SK-N-SH treated with all-trans-retinoic acid at 6 μM for 48 hours (cell line): ENCODE data around the gene MYL6.

Source experiments
- ATAC-seq: fragments of 200-7000 bp; cut with Tn5 transposase; 3 replicates; pipeline ENCODE4 v1.9.1; 2020; ENCODE audit warnings: mild to moderate bottlenecking, moderate library complexity
- ARNTL ChIP-seq: fragments of 450-650 bp; formaldehyde crosslinking; IDR thresholded peaks from 2 replicates; pipeline ENCODE4 v1.5.0; 2020; ENCODE audit warnings: low read depth, mild to moderate bottlenecking, moderate library complexity, borderline replicate concordance
- BACH2 ChIP-seq: fragments of 250-450 bp; sonication (Bioruptor Pico); IDR thresholded peaks from 2 replicates; pipeline ENCODE4 v1.9.0; 2021; ENCODE audit warnings: mild to moderate bottlenecking, borderline replicate concordance
- CSDC2 ChIP-seq: fragments of 250-450 bp; sonication (Bioruptor Pico); IDR thresholded peaks from 2 replicates; pipeline ENCODE4 v1.5.0; 2020; ENCODE audit warnings: mild to moderate bottlenecking, moderate library complexity
- ESRRG ChIP-seq: fragments of 250-450 bp; sonication (Bioruptor Pico); IDR thresholded peaks from 2 replicates; pipeline ENCODE4 v1.6.1; 2021; ENCODE audit warnings: mild to moderate bottlenecking
- GLIS3 ChIP-seq: fragments of 250-450 bp; sonication (Bioruptor Pico); IDR thresholded peaks from 2 replicates; pipeline ENCODE4 v1.5.0; 2020; ENCODE audit warnings: mild to moderate bottlenecking, moderate library complexity
- ISL1 ChIP-seq: fragments of 250-450 bp; sonication (Bioruptor Pico); IDR thresholded peaks from 2 replicates; pipeline ENCODE4 v2.1.2; 2022; ENCODE audit warnings: mild to moderate bottlenecking, moderate library complexity
- OSR1 ChIP-seq: fragments of 250-450 bp; sonication (Bioruptor Pico); IDR thresholded peaks from 2 replicates; pipeline ENCODE4 v1.8.0; 2022; ENCODE audit warnings: moderate library complexity, mild to moderate bottlenecking, inconsistent platforms
- PPARA ChIP-seq: fragments of 250-450 bp; sonication (Bioruptor Pico); IDR thresholded peaks from 2 replicates; pipeline ENCODE4 v1.5.0; 2020; ENCODE audit warnings: mild to moderate bottlenecking, borderline replicate concordance
- RARB ChIP-seq: fragments of 250-450 bp; sonication (Bioruptor Pico); IDR thresholded peaks from 2 replicates; pipeline ENCODE4 v1.8.0; 2021; ENCODE audit warnings: mild to moderate bottlenecking, moderate library complexity
- SNAI2 ChIP-seq: fragments of 250-450 bp; sonication (Bioruptor Pico); IDR thresholded peaks from 2 replicates; pipeline ENCODE4 v1.5.0; 2020; ENCODE audit warnings: mild to moderate bottlenecking, moderate library complexity
- TCF4 ChIP-seq: fragments of 250-450 bp; sonication (Bioruptor Pico); IDR thresholded peaks from 2 replicates; pipeline ENCODE4 v1.8.0; 2021; ENCODE audit warnings: mild to moderate bottlenecking, moderate library complexity, borderline replicate concordance
- ZC3H10 ChIP-seq: fragments of 250-450 bp; sonication (Bioruptor Pico); IDR thresholded peaks from 2 replicates; pipeline ENCODE4 v1.5.1; 2021; ENCODE audit warnings: mild to moderate bottlenecking, moderate library complexity
- ZFP30 ChIP-seq: fragments of 450-650 bp; formaldehyde crosslinking; IDR thresholded peaks from 2 replicates; pipeline ENCODE4 v1.5.0; 2022; ENCODE audit warnings: mild to moderate bottlenecking, moderate library complexity
- ZNF565 ChIP-seq: fragments of 450-650 bp; formaldehyde crosslinking; conservative IDR thresholded peaks from 2 replicates; pipeline ENCODE4 v1.5.0; 2020; ENCODE audit warnings: low read depth, mild to moderate bottlenecking, moderate library complexity
- ZNF8 ChIP-seq: fragments of 450-650 bp; formaldehyde crosslinking; IDR thresholded peaks from 2 replicates; pipeline ENCODE4 v1.5.0; 2020; ENCODE audit warnings: mild to moderate bottlenecking, moderate library complexity
- TF ChIP-seq, protein P1 (sequence below): fragments of 250-450 bp; sonication (Bioruptor Pico); IDR thresholded peaks from 2 replicates; pipeline ENCODE4 v1.5.1; 2020; ENCODE audit warnings: low read depth, mild to moderate bottlenecking, moderate library complexity
- TF ChIP-seq, protein P2 (sequence below): fragments of 250-450 bp; sonication (Bioruptor Pico); IDR thresholded peaks from 2 replicates; pipeline ENCODE4 v1.8.0; 2020; ENCODE audit warnings: mild to moderate bottlenecking, moderate library complexity, borderline replicate concordance
- TF ChIP-seq, protein P3 (sequence below): fragments of 250-450 bp; sonication (Bioruptor Pico); IDR thresholded peaks from 2 replicates; pipeline ENCODE4 v1.5.0; 2020; ENCODE audit warnings: mild to moderate bottlenecking, moderate library complexity
- TF ChIP-seq, protein P4 (sequence below): fragments of 250-450 bp; sonication (Bioruptor Pico); IDR thresholded peaks from 2 replicates; pipeline ENCODE4 v1.8.0; 2021; ENCODE audit warnings: low read depth, mild to moderate bottlenecking, moderate library complexity, borderline replicate concordance
- TF ChIP-seq, protein P5 (sequence below): fragments of 250-450 bp; sonication (Bioruptor Pico); IDR thresholded peaks from 2 replicates; pipeline ENCODE4 v1.5.1; 2021; ENCODE audit warnings: mild to moderate bottlenecking, moderate library complexity

Gene MYL6

DNA sequence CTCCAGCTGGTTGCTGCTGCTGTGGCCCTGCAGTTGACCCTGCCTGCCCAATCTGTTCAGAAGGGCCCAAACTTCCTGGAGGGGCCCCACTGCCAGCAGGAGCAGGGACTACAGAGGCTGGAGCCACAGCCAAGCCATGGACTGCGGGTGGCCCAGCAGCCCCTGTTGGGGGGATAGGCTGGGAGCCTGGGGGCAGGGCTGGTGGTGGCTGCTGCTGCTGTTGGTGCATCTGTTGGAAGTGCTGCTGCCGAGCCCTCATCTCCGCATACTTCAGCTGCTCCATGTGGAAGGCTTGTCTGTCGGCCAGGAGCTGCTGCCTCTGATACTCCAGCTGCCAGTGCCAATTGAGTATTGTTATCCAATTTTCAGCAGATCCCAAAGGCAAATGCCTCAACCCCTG is 7.2 kb downstream of the MYL6 start:
- TF ChIP-seq SNAI2 (CRISPR knock-in tag), result no peak
- TF ChIP-seq, protein P1, sequence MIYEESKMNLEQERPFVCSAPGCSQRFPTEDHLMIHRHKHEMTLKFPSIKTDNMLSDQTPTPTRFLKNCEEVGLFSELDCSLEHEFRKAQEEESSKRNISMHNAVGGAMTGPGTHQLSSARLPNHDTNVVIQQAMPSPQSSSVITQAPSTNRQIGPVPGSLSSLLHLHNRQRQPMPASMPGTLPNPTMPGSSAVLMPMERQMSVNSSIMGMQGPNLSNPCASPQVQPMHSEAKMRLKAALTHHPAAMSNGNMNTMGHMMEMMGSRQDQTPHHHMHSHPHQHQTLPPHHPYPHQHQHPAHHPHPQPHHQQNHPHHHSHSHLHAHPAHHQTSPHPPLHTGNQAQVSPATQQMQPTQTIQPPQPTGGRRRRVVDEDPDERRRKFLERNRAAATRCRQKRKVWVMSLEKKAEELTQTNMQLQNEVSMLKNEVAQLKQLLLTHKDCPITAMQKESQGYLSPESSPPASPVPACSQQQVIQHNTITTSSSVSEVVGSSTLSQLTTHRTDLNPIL, result no peak
- no peak for TF ChIP-seq BACH2
- no peak for TF ChIP-seq ZNF565
- TF ChIP-seq TCF4 (CRISPR knock-in tag), result no peak
- TF ChIP-seq RARB (CRISPR knock-in tag), result no peak
- TF ChIP-seq, protein P2, sequence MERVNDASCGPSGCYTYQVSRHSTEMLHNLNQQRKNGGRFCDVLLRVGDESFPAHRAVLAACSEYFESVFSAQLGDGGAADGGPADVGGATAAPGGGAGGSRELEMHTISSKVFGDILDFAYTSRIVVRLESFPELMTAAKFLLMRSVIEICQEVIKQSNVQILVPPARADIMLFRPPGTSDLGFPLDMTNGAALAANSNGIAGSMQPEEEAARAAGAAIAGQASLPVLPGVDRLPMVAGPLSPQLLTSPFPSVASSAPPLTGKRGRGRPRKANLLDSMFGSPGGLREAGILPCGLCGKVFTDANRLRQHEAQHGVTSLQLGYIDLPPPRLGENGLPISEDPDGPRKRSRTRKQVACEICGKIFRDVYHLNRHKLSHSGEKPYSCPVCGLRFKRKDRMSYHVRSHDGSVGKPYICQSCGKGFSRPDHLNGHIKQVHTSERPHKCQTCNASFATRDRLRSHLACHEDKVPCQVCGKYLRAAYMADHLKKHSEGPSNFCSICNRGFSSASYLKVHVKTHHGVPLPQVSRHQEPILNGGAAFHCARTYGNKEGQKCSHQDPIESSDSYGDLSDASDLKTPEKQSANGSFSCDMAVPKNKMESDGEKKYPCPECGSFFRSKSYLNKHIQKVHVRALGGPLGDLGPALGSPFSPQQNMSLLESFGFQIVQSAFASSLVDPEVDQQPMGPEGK (CRISPR knock-in tag), result no peak
- no peak for TF ChIP-seq ZFP30 (CRISPR knock-in tag)
- TF ChIP-seq ESRRG (CRISPR knock-in tag), result no peak
- no peak for TF ChIP-seq ISL1 (CRISPR knock-in tag)
- no peak for TF ChIP-seq ZNF8 (CRISPR knock-in tag)
- TF ChIP-seq, protein P3, sequence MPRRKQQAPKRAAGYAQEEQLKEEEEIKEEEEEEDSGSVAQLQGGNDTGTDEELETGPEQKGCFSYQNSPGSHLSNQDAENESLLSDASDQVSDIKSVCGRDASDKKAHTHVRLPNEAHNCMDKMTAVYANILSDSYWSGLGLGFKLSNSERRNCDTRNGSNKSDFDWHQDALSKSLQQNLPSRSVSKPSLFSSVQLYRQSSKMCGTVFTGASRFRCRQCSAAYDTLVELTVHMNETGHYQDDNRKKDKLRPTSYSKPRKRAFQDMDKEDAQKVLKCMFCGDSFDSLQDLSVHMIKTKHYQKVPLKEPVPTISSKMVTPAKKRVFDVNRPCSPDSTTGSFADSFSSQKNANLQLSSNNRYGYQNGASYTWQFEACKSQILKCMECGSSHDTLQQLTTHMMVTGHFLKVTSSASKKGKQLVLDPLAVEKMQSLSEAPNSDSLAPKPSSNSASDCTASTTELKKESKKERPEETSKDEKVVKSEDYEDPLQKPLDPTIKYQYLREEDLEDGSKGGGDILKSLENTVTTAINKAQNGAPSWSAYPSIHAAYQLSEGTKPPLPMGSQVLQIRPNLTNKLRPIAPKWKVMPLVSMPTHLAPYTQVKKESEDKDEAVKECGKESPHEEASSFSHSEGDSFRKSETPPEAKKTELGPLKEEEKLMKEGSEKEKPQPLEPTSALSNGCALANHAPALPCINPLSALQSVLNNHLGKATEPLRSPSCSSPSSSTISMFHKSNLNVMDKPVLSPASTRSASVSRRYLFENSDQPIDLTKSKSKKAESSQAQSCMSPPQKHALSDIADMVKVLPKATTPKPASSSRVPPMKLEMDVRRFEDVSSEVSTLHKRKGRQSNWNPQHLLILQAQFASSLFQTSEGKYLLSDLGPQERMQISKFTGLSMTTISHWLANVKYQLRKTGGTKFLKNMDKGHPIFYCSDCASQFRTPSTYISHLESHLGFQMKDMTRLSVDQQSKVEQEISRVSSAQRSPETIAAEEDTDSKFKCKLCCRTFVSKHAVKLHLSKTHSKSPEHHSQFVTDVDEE (CRISPR knock-in tag), result no peak
- TF ChIP-seq PPARA, result no peak
- no peak for TF ChIP-seq OSR1
- TF ChIP-seq ARNTL (CRISPR knock-in tag), result no peak
- TF ChIP-seq CSDC2 (CRISPR knock-in tag), result no peak
- TF ChIP-seq, protein P4, sequence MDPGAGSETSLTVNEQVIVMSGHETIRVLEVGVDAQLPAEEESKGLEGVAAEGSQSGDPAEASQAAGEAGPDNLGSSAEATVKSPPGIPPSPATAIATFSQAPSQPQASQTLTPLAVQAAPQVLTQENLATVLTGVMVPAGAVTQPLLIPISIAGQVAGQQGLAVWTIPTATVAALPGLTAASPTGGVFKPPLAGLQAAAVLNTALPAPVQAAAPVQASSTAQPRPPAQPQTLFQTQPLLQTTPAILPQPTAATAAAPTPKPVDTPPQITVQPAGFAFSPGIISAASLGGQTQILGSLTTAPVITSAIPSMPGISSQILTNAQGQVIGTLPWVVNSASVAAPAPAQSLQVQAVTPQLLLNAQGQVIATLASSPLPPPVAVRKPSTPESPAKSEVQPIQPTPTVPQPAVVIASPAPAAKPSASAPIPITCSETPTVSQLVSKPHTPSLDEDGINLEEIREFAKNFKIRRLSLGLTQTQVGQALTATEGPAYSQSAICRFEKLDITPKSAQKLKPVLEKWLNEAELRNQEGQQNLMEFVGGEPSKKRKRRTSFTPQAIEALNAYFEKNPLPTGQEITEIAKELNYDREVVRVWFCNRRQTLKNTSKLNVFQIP (CRISPR knock-in tag), result no peak
- TF ChIP-seq GLIS3, result no peak
- TF ChIP-seq, protein P5, sequence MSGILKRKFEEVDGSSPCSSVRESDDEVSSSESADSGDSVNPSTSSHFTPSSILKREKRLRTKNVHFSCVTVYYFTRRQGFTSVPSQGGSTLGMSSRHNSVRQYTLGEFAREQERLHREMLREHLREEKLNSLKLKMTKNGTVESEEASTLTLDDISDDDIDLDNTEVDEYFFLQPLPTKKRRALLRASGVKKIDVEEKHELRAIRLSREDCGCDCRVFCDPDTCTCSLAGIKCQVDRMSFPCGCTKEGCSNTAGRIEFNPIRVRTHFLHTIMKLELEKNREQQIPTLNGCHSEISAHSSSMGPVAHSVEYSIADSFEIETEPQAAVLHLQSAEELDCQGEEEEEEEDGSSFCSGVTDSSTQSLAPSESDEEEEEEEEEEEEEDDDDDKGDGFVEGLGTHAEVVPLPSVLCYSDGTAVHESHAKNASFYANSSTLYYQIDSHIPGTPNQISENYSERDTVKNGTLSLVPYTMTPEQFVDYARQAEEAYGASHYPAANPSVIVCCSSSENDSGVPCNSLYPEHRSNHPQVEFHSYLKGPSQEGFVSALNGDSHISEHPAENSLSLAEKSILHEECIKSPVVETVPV, result no peak

DNA sequence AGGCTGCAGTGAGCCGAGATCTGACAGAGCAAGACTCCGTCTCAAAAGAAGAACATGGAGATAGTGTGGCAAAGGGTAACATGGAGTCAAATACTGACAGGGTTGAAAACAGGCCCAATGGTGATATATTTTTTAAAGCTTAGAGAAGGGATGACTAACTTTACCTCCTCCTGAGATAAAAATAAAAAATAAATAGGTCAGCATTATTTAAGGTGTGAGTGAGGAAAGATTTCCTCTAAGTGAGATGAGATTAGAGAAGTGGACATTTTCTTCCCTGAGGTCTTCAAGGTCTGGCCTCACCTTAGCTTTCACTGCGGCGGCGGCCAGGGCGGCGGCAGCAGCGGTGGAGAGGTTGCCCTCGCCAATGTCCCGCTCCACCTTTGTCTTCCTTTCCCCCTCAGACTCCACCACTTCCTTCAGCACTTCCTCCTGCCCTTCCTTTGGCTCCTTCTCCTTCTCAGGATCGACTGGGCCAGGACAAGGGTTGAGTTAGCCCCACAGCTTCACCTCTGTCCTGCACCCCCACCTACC is 11.1 kb downstream of the MYL6 start:
- TF ChIP-seq, protein P2 (CRISPR knock-in tag), result no peak
- TF ChIP-seq ZC3H10 (CRISPR knock-in tag) (no peak), ESRRG (CRISPR knock-in tag) (no peak), PPARA (no peak)
- TF ChIP-seq, protein P1, result no peak
- TF ChIP-seq, protein P4 (CRISPR knock-in tag), result no peak
- TF ChIP-seq, protein P5, result no peak
- no peak for ATAC-seq

More for the DNA sequence above, 7.2 kb downstream of the MYL6 start:
- ATAC-seq, result peak; percentile 2
